Bone marrow (tissue), 2 donors: ENCODE results near the gene KLK3.
A peak's percentile ranks its signal among the peaks of the same experiment; 100 is the strongest.

Source experiments
- DNase-seq, 2 donors: peaks; one replicate each; lab custom pipeline; 2025; lab: John Stamatoyannopoulos, UW

The KLK3 gene

GRCh38 chr19:50831026-50831396 is 23.7 kb upstream of the KLK3 start:
- DNase-seq, result no peak

GRCh38 chr19:50832666-50833065 is 22.0 kb upstream of the KLK3 start:
- DNase-seq, result no peak

GRCh38 chr19:50833117-50833801 is 21.5 kb upstream of the KLK3 start, which contains the start of gene KLK15:
KLK15 (minus strand) TSS chr19:50833574; CDS start chr19:50831492, 2,082 bp downstream.
- DNase-seq, result no peak

DNA sequence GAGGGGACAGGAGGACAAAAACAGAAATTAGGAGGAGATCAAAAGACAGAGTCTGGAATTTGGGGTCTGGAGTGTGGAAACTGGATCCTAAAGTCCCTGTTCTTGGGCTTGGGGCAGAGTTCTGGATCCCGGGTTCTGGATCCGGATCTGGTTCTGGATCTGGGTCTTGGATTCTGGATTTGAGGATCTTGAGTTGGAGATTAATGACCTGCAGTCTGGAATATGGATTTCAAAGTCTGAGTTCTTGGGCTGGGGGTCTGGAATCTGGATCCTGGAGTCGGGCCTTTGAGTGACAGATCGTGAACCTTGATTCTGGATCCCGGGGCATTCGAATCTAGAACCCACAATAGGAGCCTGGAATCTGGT is 20.9 kb upstream of the KLK3 start:
- no peak for DNase-seq

GRCh38 chr19:50835103-50835784 is 19.5 kb upstream of the KLK3 start:
- DNase-seq, result no peak

DNA sequence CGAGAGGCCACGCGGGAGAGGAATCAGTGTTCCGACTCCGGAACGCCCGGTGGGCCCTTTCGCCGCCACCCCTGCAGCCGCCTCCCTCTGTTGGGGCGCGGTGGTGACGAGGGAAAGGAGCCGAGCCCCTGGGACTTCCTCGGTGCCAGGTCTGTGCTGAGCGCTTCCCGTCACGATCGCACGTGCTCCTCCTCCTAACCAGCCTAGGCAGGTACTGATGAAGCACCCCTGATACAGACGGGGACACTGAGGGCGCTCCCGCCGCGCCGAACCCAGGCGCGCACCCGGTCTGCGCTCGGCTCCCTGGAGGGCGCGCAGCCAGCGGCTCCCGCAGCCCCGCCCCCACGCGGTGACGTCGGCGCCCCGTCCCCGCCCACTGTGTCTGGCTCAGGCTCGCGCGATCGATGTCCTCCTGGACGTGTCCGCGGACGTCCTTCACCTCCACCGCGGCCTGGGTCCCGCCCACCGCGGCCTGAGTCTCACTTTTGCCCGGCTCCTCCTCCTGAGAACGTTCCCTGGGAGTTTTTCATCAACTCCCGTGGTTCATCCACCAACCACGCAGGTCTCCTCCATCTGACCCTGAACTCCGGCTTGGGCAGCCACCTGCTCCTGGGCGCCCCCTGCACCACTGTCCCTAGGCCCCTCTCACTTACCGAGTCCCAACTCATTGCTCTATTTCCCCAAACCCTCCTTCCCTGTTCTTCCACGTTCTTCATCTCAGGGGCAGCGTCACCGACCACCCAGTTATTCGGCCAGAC is 18.8 kb upstream of the KLK3 start:
- DNase-seq, result peak in 1 of 2 donors; percentile 38

DNA sequence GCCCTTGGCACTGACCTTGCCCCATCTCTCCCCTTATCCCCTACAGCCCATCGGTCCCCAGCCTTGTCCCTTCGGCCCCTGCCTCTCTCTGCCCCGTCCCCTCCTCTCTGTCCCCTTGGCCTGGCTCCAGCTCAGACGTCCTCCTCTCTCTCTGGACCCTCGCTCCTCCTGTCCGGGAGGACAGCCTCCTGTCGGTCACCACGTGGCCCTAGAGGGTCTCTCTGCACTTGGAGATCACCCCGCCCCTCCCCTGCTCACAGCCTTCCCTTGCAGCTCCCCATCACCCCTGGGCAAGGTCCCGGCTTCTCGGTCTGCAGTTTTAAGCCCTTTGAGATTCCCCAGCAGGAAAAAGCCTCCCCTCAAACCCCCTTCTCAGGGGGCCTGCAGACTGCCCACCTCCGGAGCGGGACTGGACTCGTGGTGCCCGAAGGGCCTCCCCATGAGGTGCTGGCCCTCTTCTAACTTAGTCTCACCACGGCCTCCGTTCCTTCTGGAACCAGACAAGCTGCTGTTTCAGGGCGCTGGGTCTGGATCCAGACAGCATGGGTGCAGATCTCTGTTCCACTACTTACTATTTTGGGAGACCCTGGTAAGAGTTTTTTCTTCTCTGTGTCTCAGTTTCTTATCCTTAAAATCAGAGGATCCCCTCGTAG is 18.0 kb upstream of the KLK3 start:
- DNase-seq, result no peak

DNA sequence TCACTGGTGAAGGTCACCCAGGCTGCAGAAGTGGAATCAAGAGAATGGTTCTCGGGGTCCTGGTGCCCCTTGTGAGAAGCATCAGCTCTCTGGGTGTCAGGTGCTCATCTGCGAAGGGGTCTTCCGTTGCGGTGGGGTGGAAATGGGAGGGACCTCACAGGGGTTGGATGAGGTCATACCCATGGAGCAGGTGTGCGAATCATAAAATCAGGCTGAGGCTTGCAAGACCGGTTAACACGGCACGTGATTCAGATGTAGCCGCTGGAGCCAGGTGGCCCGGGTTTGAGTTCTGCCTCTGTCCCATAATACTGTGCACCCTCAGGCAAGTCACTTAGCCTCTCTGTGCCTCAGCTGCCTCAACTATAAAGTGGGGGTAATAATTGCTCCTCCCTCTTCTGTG is 17.4 kb upstream of the KLK3 start:
- DNase-seq, result no peak

DNA sequence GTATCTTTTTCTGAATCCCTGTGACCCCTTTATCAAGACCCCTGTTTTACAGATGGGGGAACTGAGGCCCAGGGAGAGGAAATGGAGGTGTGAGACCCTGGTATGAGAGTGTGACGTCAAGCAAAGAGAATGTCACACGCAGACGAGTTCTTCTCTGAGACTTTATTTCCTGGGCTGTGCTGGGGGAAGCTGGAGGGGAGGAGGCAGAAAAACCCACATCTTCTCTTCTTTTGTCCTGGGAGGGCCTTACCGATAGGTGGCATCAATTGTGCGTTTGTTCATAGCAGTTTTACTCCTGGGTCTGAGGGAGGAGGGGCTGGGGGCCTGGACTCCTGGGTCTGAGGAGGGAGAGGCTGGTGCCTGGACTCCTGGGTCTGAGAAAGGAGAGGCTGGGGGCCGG is 16.5 kb upstream of the KLK3 start:
- DNase-seq, result no peak

DNA sequence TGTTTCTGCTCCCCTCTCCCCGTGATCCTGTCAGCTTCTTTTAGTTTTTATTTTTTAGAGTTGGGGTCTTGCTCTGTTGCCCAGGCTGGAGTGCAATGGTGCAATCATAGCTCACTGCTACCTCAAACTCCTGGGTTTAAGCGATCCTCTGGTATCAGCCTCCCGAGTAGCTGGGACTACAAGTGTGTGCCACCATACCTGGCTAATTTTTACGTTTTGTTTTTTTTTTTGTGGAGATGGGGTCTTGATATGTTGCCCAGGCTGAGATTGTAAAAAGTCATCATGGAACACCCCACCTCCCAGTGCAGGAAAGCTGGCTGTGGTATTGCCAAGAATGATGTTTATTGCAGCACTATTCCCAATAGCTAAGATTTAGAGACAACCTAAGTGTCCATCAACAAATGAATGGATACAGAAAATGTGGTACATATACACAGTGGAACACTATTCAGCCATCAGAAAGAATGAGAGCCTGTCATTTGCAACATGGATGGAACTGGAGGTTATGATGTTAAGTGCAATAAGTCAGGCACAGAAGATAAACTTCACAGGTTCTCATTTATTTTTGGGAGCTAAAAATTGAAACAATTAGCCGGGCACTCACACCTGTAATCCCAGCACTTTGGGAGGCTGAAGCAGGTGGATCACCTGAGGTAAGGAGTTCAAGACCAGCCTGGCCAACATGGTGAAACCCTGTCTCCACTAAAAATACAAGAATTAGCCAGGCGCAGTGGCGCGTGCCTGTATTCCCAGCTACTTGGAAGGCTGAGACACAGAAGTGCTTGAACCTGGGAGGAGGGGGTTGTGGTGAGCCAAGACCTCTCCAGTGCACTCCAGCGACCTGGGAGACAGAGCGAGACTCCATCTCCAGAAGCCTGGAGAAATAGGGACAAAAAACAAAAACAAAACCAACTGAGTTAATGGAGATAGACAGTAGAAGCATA is 14.7 kb upstream of the KLK3 start:
- DNase-seq, result no peak

DNA sequence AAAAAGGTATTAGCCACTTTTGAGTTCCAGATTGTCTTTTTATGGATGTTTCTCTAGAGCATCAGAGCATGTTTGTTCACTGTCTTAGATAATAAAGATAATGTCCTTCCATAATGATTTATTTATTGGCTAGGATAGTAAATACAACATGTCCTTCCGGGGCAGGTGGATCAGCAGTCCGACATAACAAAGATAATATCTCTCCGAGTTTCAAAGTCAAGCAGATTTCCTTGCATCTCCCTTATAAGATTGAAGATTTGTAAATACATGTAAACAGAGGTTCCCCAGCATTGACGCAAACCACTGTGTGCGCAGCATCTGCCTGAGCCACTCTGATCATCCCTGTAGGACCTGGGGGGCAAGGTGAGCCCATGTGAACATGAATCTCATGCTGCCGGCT is 12.6 kb upstream of the KLK3 start:
- no peak for DNase-seq

GRCh38 chr19:50843205-50843604 is 11.5 kb upstream of the KLK3 start:
- no peak for DNase-seq

DNA sequence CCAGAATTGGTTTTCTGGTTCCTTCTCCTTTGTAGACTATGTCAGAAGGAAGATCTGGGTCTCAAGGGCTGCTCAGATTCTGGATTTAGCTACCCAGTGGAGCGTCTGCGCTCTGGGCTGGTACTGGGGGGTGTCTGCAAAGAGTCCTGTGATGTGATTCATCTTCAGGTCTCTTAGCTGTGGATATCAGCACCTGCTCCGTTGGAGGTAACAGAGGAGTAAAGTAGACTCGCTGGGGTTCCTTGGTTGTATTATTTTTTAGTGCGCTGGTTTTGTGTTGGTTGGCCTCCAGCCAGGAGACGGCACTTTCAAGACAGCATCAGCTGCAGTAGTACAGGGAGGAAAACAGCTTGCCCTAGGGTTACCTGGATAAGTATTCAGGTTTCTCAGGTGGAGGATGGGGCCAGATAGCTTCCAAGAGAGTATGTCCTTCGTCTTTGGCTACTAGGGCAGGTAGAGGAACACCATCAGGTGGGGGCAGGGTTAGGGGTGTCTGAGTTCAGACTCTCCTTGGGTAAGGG is 11.0 kb upstream of the KLK3 start:
- no peak for DNase-seq

- no peak for DNase-seq
Observed at GRCh38 chr19:50844296-50844935, 10.3 kb upstream of the KLK3 start.

DNA sequence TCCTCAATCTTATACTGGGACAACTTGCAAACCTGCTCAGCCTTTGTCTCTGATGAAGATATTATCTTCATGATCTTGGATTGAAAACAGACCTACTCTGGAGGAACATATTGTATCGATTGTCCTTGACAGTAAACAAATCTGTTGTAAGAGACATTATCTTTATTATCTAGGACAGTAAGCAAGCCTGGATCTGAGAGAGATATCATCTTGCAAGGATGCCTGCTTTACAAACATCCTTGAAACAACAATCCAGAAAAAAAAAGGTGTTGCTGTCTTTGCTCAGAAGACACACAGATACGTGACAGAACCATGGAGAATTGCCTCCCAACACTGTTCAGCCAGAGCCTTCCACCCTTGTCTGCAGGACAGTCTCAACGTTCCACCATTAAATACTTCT is 4.0 kb upstream of the KLK3 start:
- DNase-seq, result no peak

DNA sequence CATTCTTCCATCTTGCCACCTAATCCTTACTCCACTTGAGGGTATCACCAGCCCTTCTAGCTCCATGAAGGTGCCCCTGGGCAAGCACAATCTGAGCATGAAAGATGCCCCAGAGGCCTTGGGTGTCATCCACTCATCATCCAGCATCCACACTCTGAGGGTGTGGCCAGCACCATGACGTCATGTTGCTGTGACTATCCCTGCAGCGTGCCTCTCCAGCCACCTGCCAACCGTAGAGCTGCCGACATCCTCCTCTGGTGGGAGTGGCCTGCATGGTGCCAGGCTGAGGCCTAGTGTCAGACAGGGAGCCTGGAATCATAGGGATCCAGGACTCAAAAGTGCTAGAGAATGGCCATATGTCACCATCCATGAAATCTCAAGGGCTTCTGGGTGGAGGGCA is 3.1 kb upstream of the KLK3 start:
- no peak for DNase-seq

DNA sequence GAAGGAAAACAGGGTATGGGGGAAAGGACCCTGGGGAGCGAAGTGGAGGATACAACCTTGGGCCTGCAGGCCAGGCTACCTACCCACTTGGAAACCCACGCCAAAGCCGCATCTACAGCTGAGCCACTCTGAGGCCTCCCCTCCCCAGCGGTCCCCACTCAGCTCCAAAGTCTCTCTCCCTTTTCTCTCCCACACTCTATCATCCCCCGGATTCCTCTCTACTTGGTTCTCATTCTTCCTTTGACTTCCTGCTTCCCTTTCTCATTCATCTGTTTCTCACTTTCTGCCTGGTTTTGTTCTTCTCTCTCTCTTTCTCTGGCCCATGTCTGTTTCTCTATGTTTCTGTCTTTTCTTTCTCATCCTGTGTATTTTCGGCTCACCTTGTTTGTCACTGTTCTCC is 2.7 kb downstream of the KLK3 start:
- no peak for DNase-seq

DNA sequence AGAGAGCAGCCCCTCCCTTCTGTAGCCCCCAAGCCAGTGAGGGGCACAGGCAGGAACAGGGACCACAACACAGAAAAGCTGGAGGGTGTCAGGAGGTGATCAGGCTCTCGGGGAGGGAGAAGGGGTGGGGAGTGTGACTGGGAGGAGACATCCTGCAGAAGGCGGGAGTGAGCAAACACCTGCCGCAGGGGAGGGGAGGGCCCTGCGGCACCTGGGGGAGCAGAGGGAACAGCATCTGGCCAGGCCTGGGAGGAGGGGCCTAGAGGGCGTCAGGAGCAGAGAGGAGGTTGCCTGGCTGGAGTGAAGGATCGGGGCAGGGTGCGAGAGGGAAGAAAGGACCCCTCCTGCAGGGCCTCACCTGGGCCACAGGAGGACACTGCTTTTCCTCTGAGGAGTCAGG is 4.2 kb downstream of the KLK3 start:
- no peak for DNase-seq

- no peak for DNase-seq
Observed at GRCh38 chr19:50859849-50860248, 5.1 kb downstream of the KLK3 start.

GRCh38 chr19:50861010-50861409 is 6.3 kb downstream of the KLK3 start:
- no peak for DNase-seq
